Stomach smooth muscle (tissue), 2 donors: ENCODE measurements around the gene PXDN.

Experiments used
- H3K27ac ChIP-seq: one replicate; pipeline ENCODE4 v1.7.0; 2013; ENCODE audit warnings: mild to moderate bottlenecking, low read length, inconsistent platforms
- H3K27me3 ChIP-seq, 2 donors: one replicate each; pipeline ENCODE4 v1.7.0; 2013; ENCODE audit warnings: low read length in 2 of 2; ENCODE audit not compliant: insufficient read depth in 2 of 2, control insufficient read depth in 1 of 2
- H3K36me3 ChIP-seq, 2 donors: one replicate each; pipeline ENCODE4 v1.7.0; 2013; ENCODE audit warnings: low read length in 2 of 2; ENCODE audit not compliant: control insufficient read depth in 2 of 2, insufficient read depth in 2 of 2
- H3K4me1 ChIP-seq: one replicate; pipeline ENCODE4 v1.7.0; 2013; ENCODE audit warnings: low read length; ENCODE audit not compliant: control insufficient read depth, insufficient read depth
- H3K4me3 ChIP-seq, 2 donors: one replicate each; pipeline ENCODE4 v1.7.0; 2013; ENCODE audit warnings: low read length in 2 of 2
- H3K9ac ChIP-seq, 2 donors: one replicate each; pipeline ENCODE4 v1.7.0; 2013; ENCODE audit warnings: low read length in 2 of 2, mild to moderate bottlenecking in 1 of 2
- H3K9me3 ChIP-seq, 2 donors: one replicate each; pipeline ENCODE4 v1.7.0; 2013; ENCODE audit warnings: low read length in 2 of 2; ENCODE audit not compliant: control insufficient read depth in 2 of 2
- donor health status: healthy.
- donor health status: Pancreatic carcinoma.

PXDN gene

GRCh38 chr2:1751767-1752725 is 7.7 kb upstream of the PXDN start:
- Histone ChIP-seq H3K27me3 (peaks cover 0 to 4% of the 10 kb centered on the region in 2 donors), H3K4me3 (no peak overlapping the region), H3K36me3 (no peaks in the 10 kb centered on the region), H3K27ac (no peak overlapping the region), H3K9me3 (no peaks in the 10 kb centered on the region), H3K9ac (no peak overlapping the region), H3K4me1 (peaks cover 19% of the 10 kb centered on the region)

GRCh38 chr2:1750933-1751766 is 6.8 kb upstream of the PXDN start:
- Histone ChIP-seq H3K27me3 (peaks cover 0 to 4% of the 10 kb centered on the region in 2 donors), H3K27ac (peak overlapping the region; percentile 24), H3K4me3 (peak overlapping the region in 1 of 2 donors; percentile 40), H3K4me1 (peaks cover 22% of the 10 kb centered on the region), H3K36me3 (no peaks in the 10 kb centered on the region), H3K9ac (no peak overlapping the region), H3K9me3 (no peaks in the 10 kb centered on the region)

- no peak overlapping the region for H3K4me3 ChIP-seq
- H3K36me3 ChIP-seq: no peaks in the 10 kb centered on the region
- peak overlapping the region; percentile 24 for H3K27ac ChIP-seq
- peaks cover 0 to 4% of the 10 kb centered on the region in 2 donors for H3K27me3 ChIP-seq
- H3K9ac ChIP-seq: no peak overlapping the region
- H3K4me1 ChIP-seq: peaks cover 25% of the 10 kb centered on the region
- H3K9me3 ChIP-seq: no peaks in the 10 kb centered on the region
Observed at GRCh38 chr2:1750270-1750932, 6.1 kb upstream of the PXDN start.

- peaks cover 0 to 4% of the 10 kb centered on the region in 2 donors for H3K27me3 ChIP-seq
- no peak overlapping the region for H3K27ac ChIP-seq
- H3K9me3 ChIP-seq: no peaks in the 10 kb centered on the region
- H3K9ac ChIP-seq: no peak overlapping the region
- no peaks in the 10 kb centered on the region for H3K36me3 ChIP-seq
- peaks cover 28% of the 10 kb centered on the region for H3K4me1 ChIP-seq
- H3K4me3 ChIP-seq: no peak overlapping the region
Observed at GRCh38 chr2:1749489-1750119, 5.3 kb upstream of the PXDN start.

GRCh38 chr2:1748741-1749488 is 4.6 kb upstream of the PXDN start:
- no peaks in the 10 kb centered on the region for H3K36me3 ChIP-seq
- H3K4me3 ChIP-seq: no peak overlapping the region
- no peak overlapping the region for H3K27ac ChIP-seq
- H3K27me3 ChIP-seq: peaks cover 0 to 4% of the 10 kb centered on the region in 2 donors
- H3K9me3 ChIP-seq: no peaks in the 10 kb centered on the region
- no peak overlapping the region for H3K9ac ChIP-seq
- H3K4me1 ChIP-seq: peaks cover 29% of the 10 kb centered on the region

- Histone ChIP-seq H3K9ac (no peak overlapping the region), H3K4me3 (no peak overlapping the region), H3K4me1 (peaks cover 29% of the 10 kb centered on the region), H3K27me3 (peaks cover 0 to 4% of the 10 kb centered on the region in 2 donors), H3K27ac (no peak overlapping the region), H3K36me3 (no peaks in the 10 kb centered on the region), H3K9me3 (no peaks in the 10 kb centered on the region)
Observed at GRCh38 chr2:1748176-1748740, 3.9 kb upstream of the PXDN start.

GRCh38 chr2:1747065-1747941 is 3.0 kb upstream of the PXDN start:
- no peak overlapping the region for H3K4me3 ChIP-seq
- H3K36me3 ChIP-seq: no peaks in the 10 kb centered on the region
- no peak overlapping the region for H3K9ac ChIP-seq
- H3K4me1 ChIP-seq: peaks cover 36% of the 10 kb centered on the region
- H3K27ac ChIP-seq: no peak overlapping the region
- no peaks in the 10 kb centered on the region for H3K9me3 ChIP-seq
- H3K27me3 ChIP-seq: peaks cover 0 to 4% of the 10 kb centered on the region in 2 donors

GRCh38 chr2:1746174-1747064 is 2.1 kb upstream of the PXDN start:
- Histone ChIP-seq H3K27ac (no peak overlapping the region), H3K27me3 (peaks cover 0 to 4% of the 10 kb centered on the region in 2 donors), H3K9ac (no peak overlapping the region), H3K9me3 (no peaks in the 10 kb centered on the region), H3K36me3 (no peaks in the 10 kb centered on the region), H3K4me1 (peaks cover 41% of the 10 kb centered on the region), H3K4me3 (no peak overlapping the region)
